Peyer's patch (tissue), 4 donors: ENCODE results near the gene DDX20.

Experiments
- POLR2A ChIP-seq, 2 donors: fragments of 450-650 bp; IDR thresholded peaks; one replicate each; pipeline ENCODE4 v1.5.1; 2017; ENCODE audit warnings: antibody characterized with exemption in 2 of 2, mild to moderate bottlenecking in 2 of 2, moderate library complexity in 2 of 2
- TF ChIP-seq, protein P1 (sequence below), 6 experiments: fragments of 450-650 bp in 4 of 6; fragments of 200-600 bp in 2 of 6; sonication (generic) in 1 of 6; IDR thresholded peaks; one replicate each; pipeline ENCODE4 v1.5.1; 2017 to 2019; ENCODE audit warnings: antibody characterized with exemption in 6 of 6, mild to moderate bottlenecking in 3 of 6, moderate library complexity in 1 of 6

DNA sequence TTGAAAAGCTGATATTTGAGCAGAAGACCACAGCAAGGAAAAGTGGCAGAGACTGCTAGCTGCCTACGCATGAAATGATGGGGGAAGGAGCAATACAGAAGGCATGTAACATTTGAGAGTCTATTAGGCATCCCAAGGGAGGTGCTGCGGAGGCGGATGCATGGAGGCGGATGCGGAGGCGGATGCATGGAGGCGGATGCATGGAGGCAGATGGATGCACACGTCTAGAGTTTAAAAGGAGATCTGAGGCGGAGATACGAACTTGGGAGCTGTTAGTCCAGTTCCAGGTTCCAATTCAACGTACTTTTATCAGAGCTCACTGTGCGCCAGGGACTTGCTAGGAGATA, 744 bp upstream of the DDX20 start:
- TF ChIP-seq, protein P1, sequence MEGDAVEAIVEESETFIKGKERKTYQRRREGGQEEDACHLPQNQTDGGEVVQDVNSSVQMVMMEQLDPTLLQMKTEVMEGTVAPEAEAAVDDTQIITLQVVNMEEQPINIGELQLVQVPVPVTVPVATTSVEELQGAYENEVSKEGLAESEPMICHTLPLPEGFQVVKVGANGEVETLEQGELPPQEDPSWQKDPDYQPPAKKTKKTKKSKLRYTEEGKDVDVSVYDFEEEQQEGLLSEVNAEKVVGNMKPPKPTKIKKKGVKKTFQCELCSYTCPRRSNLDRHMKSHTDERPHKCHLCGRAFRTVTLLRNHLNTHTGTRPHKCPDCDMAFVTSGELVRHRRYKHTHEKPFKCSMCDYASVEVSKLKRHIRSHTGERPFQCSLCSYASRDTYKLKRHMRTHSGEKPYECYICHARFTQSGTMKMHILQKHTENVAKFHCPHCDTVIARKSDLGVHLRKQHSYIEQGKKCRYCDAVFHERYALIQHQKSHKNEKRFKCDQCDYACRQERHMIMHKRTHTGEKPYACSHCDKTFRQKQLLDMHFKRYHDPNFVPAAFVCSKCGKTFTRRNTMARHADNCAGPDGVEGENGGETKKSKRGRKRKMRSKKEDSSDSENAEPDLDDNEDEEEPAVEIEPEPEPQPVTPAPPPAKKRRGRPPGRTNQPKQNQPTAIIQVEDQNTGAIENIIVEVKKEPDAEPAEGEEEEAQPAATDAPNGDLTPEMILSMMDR (IDR thresholded peaks at IDR 0.05), result no peak
- no peak for TF ChIP-seq POLR2A (IDR thresholded peaks at IDR 0.05)
